Esophagus muscularis mucosa (tissue), 4 donors: ENCODE data around the gene STX3.

ENCODE experiments used
- CTCF ChIP-seq, 3 experiments: fragments of 200-600 bp in 2 of 3; fragments of 450-650 bp in 1 of 3; sonication (generic) in 2 of 3; IDR thresholded peaks; one replicate each; pipeline ENCODE4 v1.5.1; 2017 to 2019; ENCODE audit warnings: antibody characterized with exemption in 3 of 3, mild to moderate bottlenecking in 2 of 3, moderate library complexity in 1 of 3
- EP300 ChIP-seq: sonication (generic); formaldehyde crosslinking; IDR thresholded peaks from one replicate; pipeline ENCODE4 v1.6.1; 2017; ENCODE audit warnings: antibody characterized with exemption
- POLR2A ChIP-seq: fragments of 450-650 bp; IDR thresholded peaks from one replicate; pipeline ENCODE4 v1.6.1; 2017; ENCODE audit warnings: antibody characterized with exemption, moderate library complexity, mild to moderate bottlenecking, low read depth
- POLR2AphosphoS5 ChIP-seq, 2 donors: sonication (generic); formaldehyde crosslinking; IDR thresholded peaks; one replicate each; pipeline ENCODE4 v1.6.1; 2017; ENCODE audit warnings: antibody characterized with exemption in 2 of 2

- TF ChIP-seq POLR2A (no peak), CTCF (IDR thresholded peaks at IDR 0.05) (no peak), EP300 (no peak), POLR2AphosphoS5 (IDR thresholded peaks at IDR 0.05) (no peak)
Observed at GRCh38 chr11:59807047-59807610, 52.0 kb downstream of the STX3 start.
